KMS-11 (cell line): Measurements from ENCODE around the gene WDR4.
"Not testable (repeated sequence)": the region's sequence is repeated elsewhere in the genome, so short reads cannot be mapped to it uniquely, and the experiment has no call there.

Source experiments
- H2AFZ ChIP-seq: fragments of 200-600 bp; sonication (generic); 2 replicates; pipeline ENCODE4 v1.6.1; 2016; ENCODE audit warnings: antibody characterized with exemption, mixed run types, low read depth
- H3K27ac ChIP-seq: fragments of 200-600 bp; sonication (generic); 2 replicates; pipeline ENCODE4 v1.6.1; 2016; ENCODE audit warnings: mild to moderate bottlenecking, mixed run types
- H3K27me3 ChIP-seq: fragments of 200-600 bp; sonication (generic); 2 replicates; pipeline ENCODE4 v1.6.1; 2017; ENCODE audit warnings: mild to moderate bottlenecking, low read depth, mixed run types, moderate library complexity; ENCODE audit not compliant: insufficient read depth
- H3K36me3 ChIP-seq: fragments of 200-600 bp; sonication (generic); 2 replicates; pipeline ENCODE4 v1.6.1; 2017; ENCODE audit warnings: mild to moderate bottlenecking, mixed run types; ENCODE audit not compliant: insufficient read depth
- H3K4me1 ChIP-seq: fragments of 200-600 bp; sonication (generic); 2 replicates; pipeline ENCODE4 v1.6.1; 2016; ENCODE audit warnings: mild to moderate bottlenecking, low read depth, mixed run types; ENCODE audit not compliant: poor library complexity, severe bottlenecking
- H3K4me2 ChIP-seq: fragments of 200-600 bp; sonication (generic); 2 replicates; pipeline ENCODE4 v1.7.0; 2016; ENCODE audit warnings: mild to moderate bottlenecking, mixed run types
- H3K4me3 ChIP-seq: fragments of 200-600 bp; sonication (generic); IDR thresholded peaks from 2 replicates; pipeline ENCODE4 v1.6.1; 2017; ENCODE audit warnings: low read depth, low read length, mixed read lengths; ENCODE audit not compliant: insufficient read depth
- H3K79me2 ChIP-seq: fragments of 200-600 bp; sonication (generic); 2 replicates; pipeline ENCODE4 v1.6.1; 2016; ENCODE audit warnings: low read depth, mixed run types; ENCODE audit not compliant: insufficient read depth
- H3K9ac ChIP-seq: fragments of 200-600 bp; sonication (generic); 2 replicates; pipeline ENCODE4 v1.6.1; 2016; ENCODE audit warnings: mild to moderate bottlenecking, mixed run types
- H4K20me1 ChIP-seq: fragments of 200-600 bp; sonication (generic); 2 replicates; pipeline ENCODE4 v1.6.1; 2016; ENCODE audit warnings: mild to moderate bottlenecking, mixed run types; ENCODE audit not compliant: insufficient read depth
- TF ChIP-seq, protein P1 (sequence below): fragments of 200-600 bp; sonication (generic); conservative IDR thresholded peaks from 2 replicates; pipeline ENCODE4 v1.6.1; 2017; ENCODE audit warnings: low read depth, mild to moderate bottlenecking, antibody characterized with exemption, low read length, moderate library complexity, mixed read lengths

Gene WDR4

DNA sequence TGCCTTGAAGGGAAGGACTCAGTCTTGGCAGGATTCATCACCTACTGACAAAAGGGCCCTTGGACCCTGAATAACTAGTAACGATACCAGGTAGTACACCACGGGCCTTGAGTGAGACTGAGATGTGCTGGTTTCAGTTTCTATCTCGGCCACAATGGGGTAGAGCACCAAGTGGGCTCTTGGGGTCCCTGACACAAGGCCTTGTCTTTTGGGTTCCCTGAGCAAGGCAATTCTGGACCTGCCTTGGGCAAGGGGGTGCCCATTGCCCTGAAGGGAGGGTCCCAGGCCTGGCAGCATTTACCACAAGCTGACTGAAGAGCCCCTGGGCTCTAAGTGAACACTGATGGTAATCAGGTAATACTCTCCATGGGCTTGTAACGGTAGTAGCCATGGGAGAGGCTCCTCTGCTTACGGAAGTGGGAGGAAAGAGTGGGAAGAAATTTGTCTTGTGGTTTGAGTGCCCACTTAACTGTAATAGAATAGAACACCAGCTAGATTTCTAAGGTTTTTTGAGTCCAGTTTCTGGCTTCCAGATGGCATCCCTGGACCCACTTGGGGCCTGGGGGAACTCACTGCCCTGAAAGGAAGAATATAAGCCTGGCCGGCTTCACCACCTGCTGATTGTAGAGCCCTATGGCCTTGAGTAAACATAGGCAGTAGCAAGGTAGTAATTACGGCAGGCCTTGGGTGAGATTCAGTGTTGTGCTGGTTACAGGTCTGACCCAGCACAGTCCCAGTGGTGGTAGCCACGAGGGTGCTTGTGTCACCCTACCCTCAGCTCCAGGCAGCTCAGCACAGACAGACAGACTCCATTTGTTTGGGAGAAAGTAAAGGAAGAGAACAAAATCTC lies 58.5 kb downstream of the WDR4 start:
- H3K36me3 ChIP-seq = no peaks in the 10 kb centered on the region
- TF ChIP-seq, protein P1, sequence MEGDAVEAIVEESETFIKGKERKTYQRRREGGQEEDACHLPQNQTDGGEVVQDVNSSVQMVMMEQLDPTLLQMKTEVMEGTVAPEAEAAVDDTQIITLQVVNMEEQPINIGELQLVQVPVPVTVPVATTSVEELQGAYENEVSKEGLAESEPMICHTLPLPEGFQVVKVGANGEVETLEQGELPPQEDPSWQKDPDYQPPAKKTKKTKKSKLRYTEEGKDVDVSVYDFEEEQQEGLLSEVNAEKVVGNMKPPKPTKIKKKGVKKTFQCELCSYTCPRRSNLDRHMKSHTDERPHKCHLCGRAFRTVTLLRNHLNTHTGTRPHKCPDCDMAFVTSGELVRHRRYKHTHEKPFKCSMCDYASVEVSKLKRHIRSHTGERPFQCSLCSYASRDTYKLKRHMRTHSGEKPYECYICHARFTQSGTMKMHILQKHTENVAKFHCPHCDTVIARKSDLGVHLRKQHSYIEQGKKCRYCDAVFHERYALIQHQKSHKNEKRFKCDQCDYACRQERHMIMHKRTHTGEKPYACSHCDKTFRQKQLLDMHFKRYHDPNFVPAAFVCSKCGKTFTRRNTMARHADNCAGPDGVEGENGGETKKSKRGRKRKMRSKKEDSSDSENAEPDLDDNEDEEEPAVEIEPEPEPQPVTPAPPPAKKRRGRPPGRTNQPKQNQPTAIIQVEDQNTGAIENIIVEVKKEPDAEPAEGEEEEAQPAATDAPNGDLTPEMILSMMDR = no peak
- H3K27me3 ChIP-seq = no peaks in the 10 kb centered on the region
- no peak overlapping the region for H3K4me3 ChIP-seq
- H4K20me1 ChIP-seq = no peaks in the 10 kb centered on the region
- no peak overlapping the region for H3K27ac ChIP-seq
- no peak overlapping the region for H3K9ac ChIP-seq
- H3K4me2 ChIP-seq = no peak overlapping the region
- H2AFZ ChIP-seq = no peak overlapping the region
- H3K79me2 ChIP-seq = no peaks in the 10 kb centered on the region
- H3K4me1 ChIP-seq = no peaks in the 10 kb centered on the region

DNA sequence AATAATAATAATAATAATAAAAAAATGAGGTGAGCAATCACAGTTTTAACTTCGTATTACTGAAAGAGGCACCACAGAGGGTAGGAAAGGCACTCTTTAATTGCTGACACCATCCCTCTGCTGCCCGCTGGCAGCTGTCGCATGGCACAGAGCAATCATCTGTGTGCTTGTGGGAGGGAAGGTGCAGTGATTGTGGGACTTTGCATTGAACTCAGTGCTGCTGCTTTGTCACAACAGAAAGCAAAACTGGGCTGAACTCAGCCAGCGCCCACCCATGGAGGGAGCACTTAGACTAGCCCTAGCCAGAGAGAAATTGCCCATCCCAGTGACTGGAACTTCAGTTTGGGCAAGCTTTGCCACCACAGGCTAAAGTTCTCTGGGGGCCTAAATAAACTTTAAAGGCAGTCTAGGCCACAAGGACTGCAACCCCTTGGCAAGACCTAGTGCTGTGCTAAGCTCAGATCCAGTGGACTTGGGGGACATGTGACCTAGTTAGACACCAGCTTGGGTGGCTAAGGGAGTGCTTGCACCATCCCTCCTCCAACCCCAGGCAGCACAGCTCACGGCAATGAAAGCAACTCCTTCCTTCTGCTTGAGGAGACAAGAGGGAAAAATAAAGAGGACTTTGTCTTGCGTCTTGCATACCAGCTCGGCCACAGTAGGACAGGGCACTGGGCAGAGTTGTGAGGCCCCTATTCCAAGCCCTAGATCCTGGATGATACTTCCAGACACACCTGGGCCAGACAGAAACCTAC lies 59.3 kb downstream of the WDR4 start:
- H3K4me2 ChIP-seq = no peak overlapping the region
- H3K4me1 ChIP-seq = no peaks in the 10 kb centered on the region
- H3K9ac ChIP-seq = no peak overlapping the region
- H3K27ac ChIP-seq = no peak overlapping the region
- H2AFZ ChIP-seq = no peak overlapping the region
- no peak overlapping the region for H3K4me3 ChIP-seq
- H3K79me2 ChIP-seq = no peaks in the 10 kb centered on the region
- TF ChIP-seq, protein P1 = no peak
- H4K20me1 ChIP-seq = no peaks in the 10 kb centered on the region
- no peaks in the 10 kb centered on the region for H3K27me3 ChIP-seq
- H3K36me3 ChIP-seq = no peaks in the 10 kb centered on the region

DNA sequence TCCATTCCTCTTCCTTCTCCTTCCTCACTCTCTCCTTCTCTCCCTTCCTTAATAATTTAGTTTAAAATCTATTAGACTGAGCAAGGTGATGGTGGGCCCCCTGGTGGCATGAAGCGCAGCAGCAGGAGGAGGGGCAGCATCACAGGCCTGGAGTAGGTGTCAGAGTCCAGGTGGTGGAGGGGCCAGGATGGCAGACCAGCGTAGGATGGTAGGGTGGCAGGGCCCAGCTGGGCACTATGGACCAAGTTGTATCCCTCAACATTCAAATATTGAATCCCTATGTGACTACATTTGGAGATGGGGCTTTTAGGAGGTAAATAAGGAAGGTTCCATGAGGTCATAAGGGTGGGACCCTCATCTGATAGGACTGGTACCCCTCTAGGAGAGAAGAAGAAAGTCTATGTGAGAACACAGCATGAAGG lies 61.0 kb downstream of the WDR4 start:
- TF ChIP-seq, protein P1 = peak; percentile 79
- Histone ChIP-seq H3K4me3 (no peak overlapping the region), H3K79me2 (no peaks in the 10 kb centered on the region), H3K9ac (no peak overlapping the region), H3K4me2 (no peak overlapping the region), H4K20me1 (no peaks in the 10 kb centered on the region), H2AFZ (no peak overlapping the region), H3K27ac (no peak overlapping the region), H3K4me1 (no peaks in the 10 kb centered on the region), H3K36me3 (no peaks in the 10 kb centered on the region), H3K27me3 (no peaks in the 10 kb centered on the region)

DNA sequence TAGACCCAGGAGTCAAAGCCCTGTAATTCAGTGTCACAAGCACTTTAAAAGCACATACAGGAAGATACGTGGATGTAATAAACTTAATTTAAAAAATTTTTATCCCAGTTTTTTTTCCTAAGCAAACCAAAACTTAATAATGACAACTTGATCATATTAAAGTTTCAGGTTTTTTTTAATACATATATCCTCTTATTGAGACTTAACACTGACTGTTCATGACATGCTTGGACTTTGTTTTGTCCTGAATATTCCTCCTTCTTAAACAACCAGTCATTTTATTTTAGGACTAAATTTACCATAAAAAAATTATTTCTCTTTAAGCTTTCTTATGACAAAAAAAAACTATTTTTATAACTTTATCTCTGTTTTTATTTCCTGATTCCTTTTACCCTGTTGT lies 64.1 kb downstream of the WDR4 start:
- Histone ChIP-seq H3K4me1 (no peaks in the 10 kb centered on the region), H3K27me3 (no peaks in the 10 kb centered on the region), H2AFZ (no peak overlapping the region), H3K27ac (no peak overlapping the region), H3K9ac (no peak overlapping the region), H4K20me1 (no peaks in the 10 kb centered on the region), H3K36me3 (no peaks in the 10 kb centered on the region), H3K4me2 (no peak overlapping the region), H3K4me3 (no peak overlapping the region), H3K79me2 (no peaks in the 10 kb centered on the region)
- TF ChIP-seq, protein P1 = no peak

DNA sequence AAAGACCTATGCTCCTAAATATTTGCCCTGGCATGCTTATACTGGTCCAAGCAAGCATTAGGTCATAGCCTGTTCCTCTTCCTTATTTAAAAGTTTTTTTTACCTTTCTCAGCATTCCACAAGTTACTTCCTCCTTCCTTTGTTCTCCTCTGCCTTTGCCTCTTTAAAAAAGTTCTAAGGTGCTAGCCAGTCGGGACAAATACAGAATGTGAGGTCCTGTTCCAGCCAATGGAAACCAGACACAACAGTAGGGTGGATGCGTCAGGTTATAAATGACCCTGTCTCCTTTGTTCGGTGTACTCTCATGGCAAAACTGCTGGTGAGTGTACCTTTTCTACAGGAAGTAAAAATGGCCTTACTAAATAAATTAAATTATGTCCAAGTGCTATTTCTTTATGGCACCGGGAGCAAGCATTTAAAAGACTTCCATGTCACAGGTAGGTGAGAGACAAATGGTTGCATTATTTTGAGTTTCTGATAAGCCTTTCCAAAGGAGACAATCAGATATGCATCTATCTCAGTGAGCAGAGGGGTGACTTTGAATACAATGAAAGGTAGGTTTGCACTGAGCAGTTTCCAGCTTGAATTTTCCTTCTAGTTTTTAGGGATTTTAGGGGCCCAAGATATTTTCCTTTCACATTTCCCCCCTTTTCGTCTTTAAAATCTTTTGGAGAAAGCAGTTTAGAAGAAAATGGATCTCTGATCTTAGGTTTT lies 66.7 kb downstream of the WDR4 start:
- not testable (repeated sequence) for H3K4me2 ChIP-seq, H3K27ac ChIP-seq

More for the DNA sequence above, 66.7 kb downstream of the WDR4 start:
- H3K27me3 ChIP-seq, H3K36me3 ChIP-seq, H3K4me3 ChIP-seq, H3K79me2 ChIP-seq, H3K9ac ChIP-seq, H3K4me1 ChIP-seq, H2AFZ ChIP-seq, H4K20me1 ChIP-seq: not testable (repeated sequence)
